MM.1S (cell line): ENCODE data around the gene DCHS2.

Experiments used
- DNase-seq: peaks from one replicate; pipeline ENCODE4 v3.0.0-alpha.2; 2015
- H2AFZ ChIP-seq: fragments of 300-600 bp; sonication (generic); 2 replicates; pipeline ENCODE4 v1.6.0; 2016; ENCODE audit warnings: antibody characterized with exemption, low read length
- H3F3A ChIP-seq: fragments of 300-600 bp; sonication (generic); 2 replicates; pipeline ENCODE4 v1.6.1; 2016; ENCODE audit warnings: mild to moderate bottlenecking, antibody characterized with exemption, low read length, moderate library complexity, mixed read lengths; ENCODE audit not compliant: insufficient read depth
- H3K27ac ChIP-seq: fragments of 300-600 bp; sonication (generic); 2 replicates; pipeline ENCODE4 v1.5.1; 2016; ENCODE audit warnings: mild to moderate bottlenecking, low read length
- H3K27me3 ChIP-seq: fragments of 300-600 bp; sonication (generic); replicated peaks from 2 replicates; pipeline ENCODE4 v1.6.0; 2016; ENCODE audit warnings: low read length; ENCODE audit not compliant: insufficient read depth
- H3K36me3 ChIP-seq: fragments of 300-600 bp; sonication (generic); replicated peaks from 2 replicates; pipeline ENCODE4 v1.6.1; 2016; ENCODE audit warnings: mild to moderate bottlenecking, low read length, mixed read lengths; ENCODE audit not compliant: insufficient read depth
- H3K4me1 ChIP-seq: fragments of 300-600 bp; sonication (generic); 2 replicates; pipeline ENCODE4 v1.6.1; 2016; ENCODE audit warnings: low read length, mixed read lengths
- H3K4me2 ChIP-seq: fragments of 300-600 bp; sonication (generic); 2 replicates; pipeline ENCODE4 v1.6.0; 2016; ENCODE audit warnings: low read depth, low read length
- H3K4me3 ChIP-seq: fragments of 300-600 bp; sonication (generic); 2 replicates; pipeline ENCODE4 v1.5.1; 2016; ENCODE audit warnings: low read length, mixed read lengths
- H3K79me2 ChIP-seq: fragments of 300-600 bp; sonication (generic); 2 replicates; pipeline ENCODE4 v1.6.1; 2016; ENCODE audit warnings: mixed run types, low read length, mixed read lengths
- H3K9ac ChIP-seq: fragments of 300-600 bp; sonication (generic); 2 replicates; pipeline ENCODE4 v1.6.1; 2016; ENCODE audit warnings: low read length, mixed read lengths
- H3K9me2 ChIP-seq: fragments of 300-600 bp; sonication (generic); replicated peaks from 2 replicates; pipeline ENCODE4 v1.6.1; 2016; ENCODE audit warnings: mild to moderate bottlenecking, low read length, mixed read lengths; ENCODE audit not compliant: insufficient read depth
- H3K9me3 ChIP-seq: fragments of 300-600 bp; sonication (generic); replicated peaks from 2 replicates; pipeline ENCODE4 v1.6.1; 2016; ENCODE audit warnings: mild to moderate bottlenecking, low read length, mixed read lengths; ENCODE audit not compliant: insufficient read depth
- H4K20me1 ChIP-seq: fragments of 300-600 bp; sonication (generic); 2 replicates; pipeline ENCODE4 v1.6.1; 2016; ENCODE audit warnings: mild to moderate bottlenecking, low read length, moderate library complexity, mixed read lengths; ENCODE audit not compliant: insufficient read depth
- EZH2 ChIP-seq: fragments of 300-600 bp; sonication (generic); optimal IDR thresholded peaks from 2 replicates; pipeline ENCODE3; 2017; ENCODE audit warnings: low read depth, mild to moderate bottlenecking, antibody characterized with exemption, low read length, mixed read lengths
- EZH2phosphoT487 ChIP-seq: fragments of 300-600 bp; sonication (generic); IDR thresholded peaks from 2 replicates; pipeline ENCODE4 v1.6.1; 2018; ENCODE audit warnings: antibody characterized with exemption, low read length
- TF ChIP-seq, protein P1 (sequence below): fragments of 300-600 bp; sonication (generic); IDR thresholded peaks from 2 replicates; pipeline ENCODE4 v1.5.1; 2016; ENCODE audit warnings: antibody characterized with exemption, low read length, mixed read lengths

Gene DCHS2

DNA sequence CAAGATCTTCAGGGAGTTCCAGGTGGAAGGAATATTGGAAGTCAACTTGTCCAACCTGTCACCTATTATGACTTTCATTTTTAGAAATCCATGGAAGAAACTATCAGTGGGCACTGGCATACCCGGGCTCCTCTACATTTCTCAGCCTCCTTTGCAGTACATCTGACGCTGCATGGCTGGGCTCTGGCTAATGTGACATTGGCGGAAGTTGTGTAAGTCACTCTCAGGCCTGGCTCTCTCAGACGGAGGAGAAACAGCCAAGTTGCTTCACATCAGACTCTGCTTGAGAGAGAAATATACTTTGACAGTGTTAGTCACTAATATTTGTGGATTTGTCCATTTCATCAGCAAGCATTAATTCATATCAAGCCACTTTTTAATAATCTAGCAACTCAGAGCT is 4.5 kb downstream of the DCHS2 start:
- Histone ChIP-seq H3K4me2 (no peak overlapping the region), H3F3A (no peaks in the 10 kb centered on the region), H3K27ac (no peak overlapping the region), H3K27me3 (no peaks in the 10 kb centered on the region), H3K9ac (no peak overlapping the region), H4K20me1 (no peaks in the 10 kb centered on the region), H3K36me3 (no peaks in the 10 kb centered on the region), H3K4me1 (no peaks in the 10 kb centered on the region), H3K79me2 (no peaks in the 10 kb centered on the region), H2AFZ (no peak overlapping the region), H3K9me2 (no peaks in the 10 kb centered on the region), H3K9me3 (no peaks in the 10 kb centered on the region), H3K4me3 (no peak overlapping the region)
- no peak for DNase-seq
- TF ChIP-seq, protein P1, sequence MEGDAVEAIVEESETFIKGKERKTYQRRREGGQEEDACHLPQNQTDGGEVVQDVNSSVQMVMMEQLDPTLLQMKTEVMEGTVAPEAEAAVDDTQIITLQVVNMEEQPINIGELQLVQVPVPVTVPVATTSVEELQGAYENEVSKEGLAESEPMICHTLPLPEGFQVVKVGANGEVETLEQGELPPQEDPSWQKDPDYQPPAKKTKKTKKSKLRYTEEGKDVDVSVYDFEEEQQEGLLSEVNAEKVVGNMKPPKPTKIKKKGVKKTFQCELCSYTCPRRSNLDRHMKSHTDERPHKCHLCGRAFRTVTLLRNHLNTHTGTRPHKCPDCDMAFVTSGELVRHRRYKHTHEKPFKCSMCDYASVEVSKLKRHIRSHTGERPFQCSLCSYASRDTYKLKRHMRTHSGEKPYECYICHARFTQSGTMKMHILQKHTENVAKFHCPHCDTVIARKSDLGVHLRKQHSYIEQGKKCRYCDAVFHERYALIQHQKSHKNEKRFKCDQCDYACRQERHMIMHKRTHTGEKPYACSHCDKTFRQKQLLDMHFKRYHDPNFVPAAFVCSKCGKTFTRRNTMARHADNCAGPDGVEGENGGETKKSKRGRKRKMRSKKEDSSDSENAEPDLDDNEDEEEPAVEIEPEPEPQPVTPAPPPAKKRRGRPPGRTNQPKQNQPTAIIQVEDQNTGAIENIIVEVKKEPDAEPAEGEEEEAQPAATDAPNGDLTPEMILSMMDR, result no peak
- TF ChIP-seq EZH2phosphoT487 (no peak), EZH2 (no peak)

- Histone ChIP-seq H3K36me3 (no peaks in the 10 kb centered on the region), H4K20me1 (no peaks in the 10 kb centered on the region), H3K27ac (no peak overlapping the region), H3K4me3 (no peak overlapping the region), H3K27me3 (no peaks in the 10 kb centered on the region), H3K4me2 (no peak overlapping the region), H3F3A (no peaks in the 10 kb centered on the region), H3K9me2 (no peaks in the 10 kb centered on the region), H3K9ac (no peak overlapping the region), H3K9me3 (no peaks in the 10 kb centered on the region), H3K4me1 (no peaks in the 10 kb centered on the region), H2AFZ (no peak overlapping the region), H3K79me2 (no peaks in the 10 kb centered on the region)
- TF ChIP-seq, protein P1, result no peak
- TF ChIP-seq EZH2, result no peak
- TF ChIP-seq EZH2phosphoT487, result no peak
- no peak for DNase-seq
These were observed 6.3 kb downstream of the DCHS2 start for GRCh38 chr4:154485127-154485773.

DNA sequence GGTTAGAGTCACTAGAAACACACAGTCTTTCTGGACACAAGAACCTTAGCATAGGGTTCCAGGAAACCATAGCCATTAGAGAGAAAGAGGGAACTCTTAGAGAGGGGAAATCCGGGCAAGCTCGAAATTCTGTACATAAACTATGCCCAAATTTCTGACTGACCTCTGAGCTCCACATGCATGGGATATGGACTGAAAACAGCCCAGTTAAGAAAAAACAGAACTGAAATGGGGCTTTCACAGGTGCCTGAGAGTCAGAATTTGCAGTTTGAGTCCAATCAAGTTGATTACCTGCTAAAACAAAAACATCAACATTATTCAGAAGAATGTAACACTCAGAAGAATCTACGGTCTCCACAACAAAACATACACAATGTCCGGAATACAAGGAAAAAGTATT is 13.1 kb downstream of the DCHS2 start:
- DNase-seq, result no peak
- H4K20me1 ChIP-seq, result no peaks in the 10 kb centered on the region
- no peaks in the 10 kb centered on the region for H3K4me1 ChIP-seq
- H3K9me3 ChIP-seq, result no peaks in the 10 kb centered on the region
- TF ChIP-seq EZH2 (no peak), EZH2phosphoT487 (no peak)
- TF ChIP-seq, protein P1, result no peak
- no peak overlapping the region for H3K27ac ChIP-seq
- no peak overlapping the region for H3K4me2 ChIP-seq
- H3K4me3 ChIP-seq, result no peak overlapping the region
- H3K36me3 ChIP-seq, result no peaks in the 10 kb centered on the region
- H3K9me2 ChIP-seq, result no peaks in the 10 kb centered on the region
- H3K27me3 ChIP-seq, result no peaks in the 10 kb centered on the region
- H2AFZ ChIP-seq, result no peak overlapping the region
- H3K9ac ChIP-seq, result no peak overlapping the region
- H3K79me2 ChIP-seq, result no peaks in the 10 kb centered on the region
- no peaks in the 10 kb centered on the region for H3F3A ChIP-seq
